GM21717 (cell line): ENCODE measurements around the gene MFAP1.
A peak's percentile ranks its signal among the peaks of the same experiment; 100 is the strongest.
"Not testable (repeated sequence)": the region's sequence is repeated elsewhere in the genome, so short reads cannot be mapped to it uniquely, and the experiment has no call there.

ENCODE experiments used
- ATAC-seq: cut with Tn5 transposase; IDR thresholded peaks from one replicate; pipeline ENCODE4 v1.9.1; 2021; ENCODE audit warnings: mild to moderate bottlenecking, moderate library complexity; ENCODE audit not compliant: unreplicated experiment

The MFAP1 gene

GRCh38 chr15:43825305-43825704, 815 bp upstream of the MFAP1 start:
- ATAC-seq = not testable (repeated sequence)

- ATAC-seq = no peak
Observed at GRCh38 chr15:43821505-43821904, 3.0 kb downstream of the MFAP1 start.

DNA sequence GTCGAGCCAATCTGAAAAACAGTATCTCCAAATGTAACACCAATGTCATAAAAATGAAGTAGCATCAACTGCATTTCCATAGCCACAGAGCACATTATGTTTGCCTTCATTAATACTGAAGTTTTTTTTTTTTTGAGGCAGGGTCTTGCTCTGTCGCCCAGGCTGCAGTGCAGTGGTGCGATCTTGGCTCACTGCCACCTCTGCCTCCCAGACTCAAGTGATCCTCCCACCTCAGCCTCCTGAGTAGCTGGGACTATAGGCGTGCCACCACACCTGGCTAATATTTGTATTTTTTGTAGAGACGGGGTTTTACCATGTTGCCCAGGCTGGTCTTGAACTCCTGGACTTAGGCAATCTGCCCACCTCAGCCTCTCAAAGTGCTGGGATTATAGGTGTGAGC, 9.4 kb downstream of the MFAP1 start:
- not testable (repeated sequence) for ATAC-seq

- no peak for ATAC-seq
Observed at GRCh38 chr15:43808960-43809678, 15.4 kb downstream of the MFAP1 start.

DNA sequence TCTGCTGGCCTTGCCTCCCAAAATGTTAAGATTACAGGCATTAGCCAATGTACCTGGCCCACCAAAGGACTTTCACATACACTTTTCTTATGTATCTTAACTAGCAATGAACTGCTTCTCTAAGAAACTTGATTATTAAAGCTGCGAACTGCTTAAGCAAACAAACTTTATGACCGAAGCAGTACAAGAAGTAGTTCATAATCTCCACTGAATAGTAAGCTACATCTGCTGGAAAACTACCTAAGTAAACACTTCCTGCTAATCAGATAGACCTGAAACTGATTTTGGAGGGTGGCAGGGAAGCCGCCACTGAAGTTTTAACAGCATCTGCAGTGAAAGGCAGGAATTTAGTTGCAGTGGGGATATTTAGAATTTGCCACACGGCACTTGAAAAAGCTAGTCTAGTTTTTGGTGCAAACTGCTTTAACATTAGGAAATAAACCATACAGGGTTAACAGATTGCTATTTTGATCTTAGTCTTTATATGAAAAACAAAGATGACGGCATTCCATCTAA, 16.0 kb downstream of the MFAP1 start:
- no peak for ATAC-seq

DNA sequence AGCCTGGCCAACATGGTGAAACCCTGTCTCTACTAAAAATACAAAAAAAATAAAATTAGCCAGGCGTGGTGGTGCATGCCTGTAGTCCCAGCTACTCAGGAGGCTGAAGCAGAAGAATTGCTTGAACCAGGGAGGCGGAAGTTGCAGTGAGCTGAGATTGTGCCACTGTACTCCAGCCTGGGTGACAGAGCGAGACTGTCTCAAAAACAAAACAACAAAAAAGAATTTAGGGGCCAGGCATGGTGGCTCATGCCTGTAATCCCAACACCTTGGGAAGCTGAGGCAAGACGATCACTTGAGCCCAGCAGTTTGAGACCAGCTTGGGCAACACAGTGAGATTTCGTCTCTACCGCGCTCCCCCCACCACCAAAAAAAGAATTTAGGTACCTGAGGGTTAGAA, 21.8 kb downstream of the MFAP1 start:
- ATAC-seq = not testable (repeated sequence)

GRCh38 chr15:43800286-43801141, 24.0 kb downstream of the MFAP1 start, which contains the start of gene HYPK:
Gene HYPK (plus strand): TSS chr15:43800599. CDS start chr15:43800623, 24 bp downstream.
- ATAC-seq = peak; percentile 71

GRCh38 chr15:43799945-43800285, 24.6 kb downstream of the MFAP1 start, which contains the start of gene SERINC4:
Gene SERINC4 (minus strand): TSS chr15:43800220. CDS start chr15:43799986, 234 bp downstream.
- ATAC-seq = no peak

DNA sequence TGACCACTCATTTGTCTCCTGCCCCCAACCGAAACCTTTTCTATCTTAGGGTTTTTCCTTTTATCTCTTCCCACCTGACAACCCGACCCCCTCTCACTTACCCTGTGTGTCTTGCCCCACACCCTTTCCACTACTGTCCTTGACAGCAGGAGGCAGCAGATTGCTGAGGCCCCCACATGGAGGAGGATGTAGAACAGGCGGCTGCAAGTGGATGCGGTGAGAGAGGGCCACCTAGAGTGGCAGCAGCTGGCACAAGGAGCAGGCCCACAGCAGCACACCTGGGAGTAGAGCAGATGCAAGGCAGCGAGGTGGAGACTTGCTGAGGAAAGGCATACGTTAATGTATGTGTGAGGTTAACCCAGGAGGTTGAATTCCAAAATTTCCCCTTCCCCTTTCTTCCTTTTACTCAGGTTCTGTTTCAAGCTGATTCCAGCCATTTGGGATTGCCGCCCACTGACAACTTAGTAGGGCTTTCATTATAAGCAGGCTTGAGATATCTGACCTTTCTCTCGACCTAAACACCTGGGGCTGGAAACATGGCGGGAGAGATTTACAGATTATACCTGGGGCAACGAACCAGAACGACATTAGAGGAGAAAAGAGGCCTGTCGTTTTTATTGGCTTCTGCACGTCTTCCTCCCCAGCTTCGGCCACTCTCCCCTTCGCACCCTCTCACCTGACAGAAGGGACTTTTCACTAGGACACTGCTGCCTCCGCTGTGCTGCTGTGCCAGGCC, 25.1 kb downstream of the MFAP1 start:
- ATAC-seq = no peak

- ATAC-seq = no peak
Observed at GRCh38 chr15:43796566-43796965, 27.9 kb downstream of the MFAP1 start.

DNA sequence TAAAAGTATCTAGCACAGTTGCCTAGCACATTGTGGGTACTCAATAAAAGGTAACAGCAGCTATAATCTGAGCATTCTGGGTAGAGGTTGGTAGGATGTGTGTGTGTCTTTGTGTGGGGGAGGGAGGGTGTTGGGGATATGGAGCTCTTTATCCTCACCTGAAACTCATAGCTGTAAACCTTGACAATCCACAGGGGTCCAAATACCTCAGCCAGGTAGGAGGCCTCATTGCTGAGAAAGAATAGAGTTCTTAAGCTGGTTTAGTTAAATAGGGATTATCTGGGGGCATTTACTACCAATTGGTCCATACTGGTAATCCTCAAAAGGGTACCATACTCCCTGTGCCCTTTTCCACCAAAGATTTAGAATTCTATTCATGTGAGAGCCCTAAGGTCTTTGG, 28.5 kb downstream of the MFAP1 start:
- no peak for ATAC-seq

- no peak for ATAC-seq
Observed at GRCh38 chr15:43795197-43795596, 29.3 kb downstream of the MFAP1 start.

GRCh38 chr15:43794269-43795037, 30.0 kb downstream of the MFAP1 start:
- no peak for ATAC-seq

- no peak for ATAC-seq
Observed at GRCh38 chr15:43793647-43794046, 30.8 kb downstream of the MFAP1 start.

GRCh38 chr15:43792761-43793476, 31.6 kb downstream of the MFAP1 start:
- ATAC-seq = no peak

- ATAC-seq = peak; percentile 72
Observed at GRCh38 chr15:43791993-43792760, 32.3 kb downstream of the MFAP1 start, which contains the start of gene SERF2. Gene SERF2 (plus strand): TSS chr15:43792320. CDS start chr15:43792377, 57 bp downstream.

GRCh38 chr15:43789409-43789808, 35.1 kb downstream of the MFAP1 start:
- ATAC-seq = no peak

DNA sequence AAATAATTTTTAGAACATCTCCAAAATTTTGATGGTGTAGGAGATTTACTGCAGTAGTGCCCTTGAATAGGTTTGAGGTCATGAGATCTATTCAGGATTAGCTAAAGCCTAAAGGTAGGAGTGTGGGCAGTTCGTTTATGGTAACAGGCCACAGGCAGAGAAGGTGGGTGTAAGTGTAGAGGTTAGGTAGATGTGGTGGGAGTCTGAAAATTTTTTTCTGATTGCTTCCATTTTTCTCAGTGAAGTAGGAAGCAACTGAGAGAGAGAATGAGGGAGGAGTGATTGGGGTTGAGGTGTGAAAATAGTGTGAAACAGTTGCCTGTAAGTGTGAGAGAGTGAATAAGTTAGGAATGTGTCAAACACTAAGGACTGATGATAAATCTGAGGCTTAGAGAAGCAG, 45.5 kb downstream of the MFAP1 start:
- no peak for ATAC-seq
